ENCODE data around the gene WDR12. TPM values are rescaled to one million over a fixed set of nuclear protein-coding genes. Genes with fewer than 3 reads are reported as not detected.

WDR12 gene
- total and polyA plus RNA-seq, 4 donors: 9.4 to 36.1 (median 16.3) TPM

GRCh38 chr2:202881570-202881969 lies 29.9 kb downstream of the WDR12 start:
- no peak for DNase-seq
- Histone ChIP-seq H3K27me3 (ENCODE audit: control insufficient read depth in 3 of 3, insufficient read depth in 3 of 3, low read length in 2 of 3) (no peaks in the 10 kb centered on the region), H3K27ac (ENCODE audit: low read depth in 1 of 2, low read length in 1 of 2) (no peak overlapping the region), H3K4me1 (ENCODE audit: control insufficient read depth in 5 of 5, insufficient read depth in 5 of 5, low read length in 5 of 5) (peaks cover 0 to 4% (median 0%) of the 10 kb centered on the region in 5 donors), H3K36me3 (ENCODE audit: control insufficient read depth in 4 of 4, insufficient read depth in 4 of 4, low read length in 4 of 4) (peaks cover 5 to 11% (median 7%) of the 10 kb centered on the region in 4 donors), H3K9me3 (ENCODE audit: control insufficient read depth in 4 of 4, insufficient read depth in 3 of 4, low read length in 3 of 4) (no peaks in the 10 kb centered on the region), H3K9ac (ENCODE audit: insufficient read depth in 1 of 2, low read length in 2 of 2) (no peak overlapping the region), H3K4me3 (no peak overlapping the region)
- WGBS, 2 donors: 95 to 97% methylated on average over 4 of the region's 4 CpGs
- no peak for ATAC-seq (ENCODE audit: insufficient read depth, low FRiP score)
- no peak for TF ChIP-seq CTCF (IDR thresholded peaks at IDR 0.05; ENCODE audit: control extremely low read depth, extremely low read depth)

DNA sequence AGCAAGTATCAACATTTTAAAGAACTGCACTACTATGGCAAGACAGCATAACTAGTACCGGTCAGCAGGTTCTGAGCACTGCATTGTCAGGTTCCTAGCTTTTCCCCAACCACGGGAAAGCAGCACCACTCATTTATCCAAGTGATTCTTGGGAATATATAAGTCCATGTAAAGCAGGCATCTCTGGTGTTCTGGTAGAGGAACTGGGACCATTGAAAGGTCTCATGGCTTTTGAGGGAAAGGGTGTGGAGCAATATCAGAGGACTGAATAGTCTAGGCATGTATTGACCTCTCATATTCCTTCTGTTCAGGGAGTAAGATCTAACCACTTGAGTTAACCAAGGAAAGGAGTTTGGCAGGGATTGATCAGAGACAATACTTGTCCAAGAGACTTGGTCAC lies 33.8 kb downstream of the WDR12 start:
- DNase-seq: no peak

GRCh38 chr2:202871300-202872141 lies 40.0 kb downstream of the WDR12 start, which contains the start of gene ICA1L:
TSS of gene ICA1L (minus strand) at chr2:202871766. CDS start at chr2:202829009, 42,757 bp downstream.
- Histone ChIP-seq H3K4me1 (ENCODE audit: control insufficient read depth in 5 of 5, insufficient read depth in 5 of 5, low read length in 5 of 5) (peaks cover 0 to 8% (median 0%) of the 10 kb centered on the region in 5 donors), H3K27me3 (ENCODE audit: control insufficient read depth in 3 of 3, insufficient read depth in 3 of 3, low read length in 2 of 3) (no peaks in the 10 kb centered on the region), H3K9ac (ENCODE audit: insufficient read depth in 1 of 2, low read length in 2 of 2) (peak within 1 kb of the TSS; percentile 61 to 88), H3K27ac (ENCODE audit: low read depth in 1 of 2, low read length in 1 of 2) (peak within 1 kb of the TSS; percentile 85 to 86), H3K4me3 (peak within 1 kb of the TSS; percentile 96), H3K9me3 (ENCODE audit: control insufficient read depth in 4 of 4, insufficient read depth in 3 of 4, low read length in 3 of 4) (no peaks in the 10 kb centered on the region), H3K36me3 (ENCODE audit: control insufficient read depth in 4 of 4, insufficient read depth in 4 of 4, low read length in 4 of 4) (peaks cover 0 to 3% (median 0%) of the 10 kb centered on the region in 4 donors)
- peak; percentile 85 for ATAC-seq (ENCODE audit: insufficient read depth, low FRiP score)
- TF ChIP-seq CTCF (IDR thresholded peaks at IDR 0.05; ENCODE audit: control extremely low read depth, extremely low read depth): no peak
- 0% methylated on average over 53 to 93 of the region's 93 CpGs for WGBS, 2 donors
- peak; percentile 85 to 87 (median 85) for DNase-seq

More for the DNA sequence above, 33.8 kb downstream of the WDR12 start:
- Histone ChIP-seq H3K9me3 (ENCODE audit: control insufficient read depth in 4 of 4, insufficient read depth in 3 of 4, low read length in 3 of 4) (no peaks in the 10 kb centered on the region), H3K27ac (ENCODE audit: low read depth in 1 of 2, low read length in 1 of 2) (no peak overlapping the region), H3K4me1 (ENCODE audit: control insufficient read depth in 5 of 5, insufficient read depth in 5 of 5, low read length in 5 of 5) (no peaks in the 10 kb centered on the region), H3K9ac (ENCODE audit: insufficient read depth in 1 of 2, low read length in 2 of 2) (no peak overlapping the region), H3K4me3 (no peak overlapping the region), H3K36me3 (ENCODE audit: control insufficient read depth in 4 of 4, insufficient read depth in 4 of 4, low read length in 4 of 4) (peaks cover 3 to 8% (median 5%) of the 10 kb centered on the region in 4 donors), H3K27me3 (ENCODE audit: control insufficient read depth in 3 of 3, insufficient read depth in 3 of 3, low read length in 2 of 3) (no peaks in the 10 kb centered on the region)
- ATAC-seq (ENCODE audit: insufficient read depth, low FRiP score): no peak
- no peak for TF ChIP-seq CTCF (IDR thresholded peaks at IDR 0.05; ENCODE audit: control extremely low read depth, extremely low read depth)
- 99% methylated on average over 2 of the region's 2 CpGs for WGBS, 2 donors
